ENCODE results near the gene HOXA10. TPM values are rescaled to one million over a fixed set of nuclear protein-coding genes. Genes with fewer than 3 reads are reported as not detected.

Gene HOXA10
- polyA plus RNA-seq, 1 donor: 137 TPM

- peak; percentile 19 for DNase-seq
These were observed 31.5 kb upstream of the HOXA10 start for GRCh38 chr7:27205325-27206280.

GRCh38 chr7:27204851-27205322, 30.8 kb upstream of the HOXA10 start:
- peak; percentile 37 for DNase-seq

- DNase-seq: no peak
These were observed 30.0 kb upstream of the HOXA10 start for GRCh38 chr7:27203964-27204594.

- no peak for DNase-seq
These were observed 29.3 kb upstream of the HOXA10 start for GRCh38 chr7:27203365-27203953.

- DNase-seq: no peak
These were observed 28.7 kb upstream of the HOXA10 start for GRCh38 chr7:27202862-27203134.

- DNase-seq: peak; percentile 22
These were observed 28.1 kb upstream of the HOXA10 start for GRCh38 chr7:27202018-27202861.

- no peak for DNase-seq
These were observed 27.5 kb upstream of the HOXA10 start for GRCh38 chr7:27201580-27202017.

- DNase-seq: no peak
These were observed 26.9 kb upstream of the HOXA10 start for GRCh38 chr7:27200761-27201579.

- peak; percentile 30 for DNase-seq
These were observed 26.0 kb upstream of the HOXA10 start, which contains the start of gene HOXA13 for GRCh38 chr7:27199849-27200760. TSS of gene HOXA13 (minus strand) at chr7:27200091. CDS start at chr7:27200077, 14 bp downstream.

- DNase-seq: peak; percentile 28
These were observed 25.0 kb upstream of the HOXA10 start for GRCh38 chr7:27198871-27199801.

GRCh38 chr7:27198138-27198841, 24.2 kb upstream of the HOXA10 start:
- DNase-seq: peak; percentile 18

GRCh38 chr7:27197137-27198042, 23.3 kb upstream of the HOXA10 start:
- DNase-seq: peak; percentile 33

GRCh38 chr7:27196287-27196767, 22.2 kb upstream of the HOXA10 start:
- DNase-seq: peak; percentile 85

- peak; percentile 12 for DNase-seq
These were observed 20.7 kb upstream of the HOXA10 start for GRCh38 chr7:27194686-27195379.

- no peak for DNase-seq
These were observed 19.9 kb upstream of the HOXA10 start for GRCh38 chr7:27194002-27194352.

GRCh38 chr7:27193335-27194001, 19.3 kb upstream of the HOXA10 start:
- DNase-seq: no peak
